HK-2 (cell line): ENCODE data around the gene PGGT1B.
A peak's percentile ranks its signal among the peaks of the same experiment; 100 is the strongest.

Source experiments
- DNase-seq: peaks from one replicate; pipeline ENCODE4 v3.0.0-alpha.2; 2018; ENCODE audit not compliant: unreplicated experiment

PGGT1B gene

DNA sequence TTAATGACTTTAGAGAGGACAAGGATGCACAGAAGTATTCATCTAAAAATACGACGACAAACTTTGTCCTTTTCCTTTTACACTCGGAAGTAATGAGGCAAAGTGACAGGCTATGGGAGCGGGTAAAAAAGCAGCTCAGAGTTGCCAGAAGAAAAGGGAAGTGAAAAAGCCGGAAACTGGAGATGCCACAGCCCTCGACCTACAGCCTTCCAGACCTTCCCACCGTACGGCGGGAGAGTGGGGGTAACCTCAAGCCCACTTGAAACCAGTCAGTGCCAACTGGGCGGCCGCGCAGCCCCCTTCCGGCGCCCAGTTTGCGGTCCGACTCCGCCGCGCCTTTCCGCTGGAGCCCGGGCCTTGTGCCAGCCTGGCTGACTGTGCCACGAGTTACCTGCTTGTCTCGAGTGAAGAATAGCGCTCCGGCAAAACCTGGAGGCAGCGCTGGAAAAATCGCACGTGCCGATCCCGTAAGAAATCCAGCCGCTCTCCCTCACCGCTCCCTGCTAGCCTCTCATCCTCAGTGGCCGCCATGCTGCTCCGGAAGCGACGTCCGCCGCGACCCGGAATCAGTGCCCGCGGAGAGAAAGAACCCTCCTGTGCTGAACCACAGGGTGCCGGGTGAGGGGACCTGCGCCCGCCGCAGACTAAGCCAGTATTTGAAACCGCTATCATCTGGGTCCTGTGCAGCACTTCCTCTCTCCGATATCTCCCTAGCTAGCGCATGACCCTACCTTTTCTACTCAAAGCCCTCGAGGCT is at the start of gene PGGT1B:
Gene PGGT1B, minus strand, starts transcription at position 557 of the 757 bp plus-strand sequence. Its CDS starts 26 bp downstream, at position 531.
- peak; percentile 70 for DNase-seq

- DNase-seq = no peak
These were observed 47.2 kb upstream of the PGGT1B start for GRCh38 chr5:115309751-115310370.

DNA sequence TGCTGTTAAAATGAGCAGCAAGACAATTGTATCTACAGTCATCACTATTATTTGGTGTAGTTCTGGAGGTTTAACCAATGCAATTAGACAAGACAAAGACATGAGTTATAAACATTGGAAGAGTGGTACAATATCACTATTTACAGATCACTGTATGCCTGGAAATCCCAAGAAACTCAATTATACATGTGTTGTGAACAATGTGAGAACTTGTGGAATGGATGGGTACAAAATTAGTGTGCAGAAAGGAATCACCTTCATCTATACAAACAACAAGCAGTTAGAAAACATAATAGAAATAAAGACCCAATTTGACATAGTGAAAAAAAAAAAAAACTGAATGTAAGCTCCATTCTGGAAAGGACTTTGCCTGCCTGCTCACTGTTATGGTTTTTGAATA is 46.1 kb upstream of the PGGT1B start:
- DNase-seq = no peak

GRCh38 chr5:115306011-115306536 is 43.4 kb upstream of the PGGT1B start:
- DNase-seq = no peak

DNA sequence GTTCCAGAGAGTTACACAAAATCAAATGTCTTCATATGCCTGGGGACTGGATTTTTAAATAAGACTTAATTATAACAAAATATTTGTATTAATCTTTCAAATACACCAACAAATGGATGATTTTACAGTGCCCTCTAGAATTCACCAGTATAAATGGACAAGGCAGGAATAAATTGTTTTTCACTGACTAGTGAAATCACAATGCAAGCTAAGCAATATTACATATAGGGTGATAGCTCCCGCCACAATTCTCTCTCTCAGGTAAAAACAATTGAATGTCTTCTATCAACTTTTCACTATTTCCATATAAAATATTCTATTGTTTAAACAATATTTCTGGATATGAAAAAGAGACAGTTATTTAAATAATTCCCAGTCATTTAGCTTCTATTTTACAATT is 41.8 kb upstream of the PGGT1B start:
- DNase-seq = no peak

DNA sequence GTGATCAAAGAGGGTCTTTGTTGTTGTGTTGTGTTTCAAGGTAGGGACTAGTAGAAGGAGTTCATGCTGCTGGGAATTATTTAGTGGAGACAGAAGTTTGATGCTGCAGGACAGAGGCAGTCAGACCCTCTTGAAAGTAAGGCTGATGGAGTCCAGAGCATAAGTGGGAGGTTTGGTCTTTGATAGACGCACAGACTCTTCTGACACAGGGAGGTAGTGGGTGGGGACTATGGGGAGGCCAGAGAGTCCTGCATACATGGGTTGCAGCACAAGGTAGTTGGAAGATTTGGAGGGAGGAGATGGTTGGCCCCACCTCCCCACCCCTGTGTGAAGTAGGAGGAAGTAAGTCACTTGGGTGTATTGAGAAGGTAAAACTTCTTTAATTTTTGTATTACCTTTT is 36.1 kb upstream of the PGGT1B start:
- no peak for DNase-seq

DNA sequence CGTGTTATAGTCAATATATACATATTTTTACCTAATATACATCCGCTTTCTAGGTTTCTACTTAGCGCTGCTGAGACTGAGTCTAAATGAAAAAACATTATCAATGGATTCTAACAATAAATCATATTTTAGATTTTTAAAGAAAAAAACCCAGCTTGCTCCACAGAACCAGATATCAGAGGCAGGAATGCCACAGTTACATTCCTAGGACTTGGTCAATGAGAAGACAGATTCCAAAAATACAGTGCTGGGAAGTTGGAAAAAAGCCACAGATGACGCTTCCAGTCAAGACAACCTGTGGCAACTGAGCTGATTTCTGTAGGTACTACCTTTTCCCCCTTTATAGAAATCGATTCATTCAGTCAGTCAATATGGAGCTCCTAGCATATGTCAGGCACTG is 34.4 kb upstream of the PGGT1B start:
- no peak for DNase-seq

GRCh38 chr5:115296124-115297022 is 33.7 kb upstream of the PGGT1B start, which contains the start of gene CCDC112:
Gene CCDC112, minus strand, starts transcription at chr5:115296654. Its CDS starts 111 bp downstream, at chr5:115296543.
- DNase-seq = peak; percentile 78

GRCh38 chr5:115295777-115296123 is 33.1 kb upstream of the PGGT1B start:
- DNase-seq = no peak

- DNase-seq = no peak
These were observed 28.7 kb upstream of the PGGT1B start for GRCh38 chr5:115291397-115291796.

- no peak for DNase-seq
These were observed 26.4 kb upstream of the PGGT1B start for GRCh38 chr5:115289104-115289503.

- no peak for DNase-seq
These were observed 21.3 kb upstream of the PGGT1B start for GRCh38 chr5:115284021-115284420.

- DNase-seq = no peak
These were observed 19.5 kb upstream of the PGGT1B start for GRCh38 chr5:115282131-115282530.

GRCh38 chr5:115274584-115274983 is 11.9 kb upstream of the PGGT1B start:
- no peak for DNase-seq

DNA sequence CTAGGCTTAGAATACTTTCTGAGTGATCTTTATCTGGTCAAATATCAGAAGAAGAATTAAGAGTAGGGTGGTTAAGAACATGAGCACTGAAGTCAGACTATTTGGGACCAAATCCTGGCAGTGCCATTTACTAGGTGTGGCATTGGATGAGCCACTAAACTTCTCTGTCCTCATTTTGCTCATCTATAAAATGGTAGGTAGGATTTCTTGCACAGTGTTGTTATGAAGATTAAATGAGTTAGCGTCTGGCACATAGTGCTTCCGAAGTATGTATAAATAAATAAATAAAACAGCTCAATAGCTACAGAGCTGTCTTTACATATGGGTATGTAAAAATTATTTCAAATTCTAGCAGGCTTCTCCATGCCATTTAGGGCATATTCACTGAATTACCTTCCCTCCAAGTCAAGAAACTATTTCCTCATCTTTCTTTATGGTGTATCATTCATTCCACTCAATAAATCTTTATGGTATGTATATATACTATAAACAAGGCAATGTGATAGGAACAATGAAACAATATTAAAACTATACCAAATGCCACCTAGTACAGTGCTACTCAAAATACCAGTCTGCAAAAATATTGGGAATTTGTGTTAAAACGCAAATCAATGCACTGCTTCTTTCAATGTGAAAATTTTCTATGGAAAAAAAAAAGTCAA is 9.8 kb upstream of the PGGT1B start:
- no peak for DNase-seq

- DNase-seq = no peak
These were observed 8.8 kb upstream of the PGGT1B start for GRCh38 chr5:115271295-115272050.

- no peak for DNase-seq
These were observed 4.9 kb upstream of the PGGT1B start for GRCh38 chr5:115267617-115268016.

GRCh38 chr5:115265220-115265619 is 2.5 kb upstream of the PGGT1B start:
- no peak for DNase-seq

- DNase-seq = no peak
These were observed 2.1 kb upstream of the PGGT1B start for GRCh38 chr5:115264786-115265185.

DNA sequence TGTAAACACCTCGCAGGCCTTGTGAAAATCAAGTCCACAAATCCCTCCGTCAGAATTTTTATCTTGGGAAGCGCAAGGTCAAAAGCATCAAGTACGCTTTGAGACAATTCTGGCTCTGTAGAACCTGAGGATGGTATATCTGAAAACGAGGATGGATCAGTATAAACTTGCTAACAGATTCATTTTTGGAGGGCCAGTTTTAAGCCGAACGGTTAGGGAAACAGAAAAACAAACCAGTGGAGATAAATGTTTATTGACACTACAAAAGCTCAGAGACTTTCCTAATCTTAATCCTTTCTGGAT is 352 bp upstream of the PGGT1B start:
- no peak for DNase-seq

DNA sequence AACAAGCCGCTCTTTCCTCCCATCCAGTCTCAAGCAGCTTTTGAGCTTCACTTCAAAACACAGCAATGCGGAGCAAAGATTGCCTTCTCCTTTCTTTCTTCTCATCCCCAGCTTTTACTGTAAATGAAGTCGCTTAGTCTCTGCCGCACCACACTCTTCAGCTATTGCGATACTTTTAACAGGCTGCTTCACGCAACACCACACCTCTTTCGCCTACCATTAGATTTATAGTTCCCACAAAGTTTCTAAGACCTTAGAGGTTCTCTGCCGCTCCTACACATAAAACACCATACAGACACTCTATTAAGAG is 711 bp downstream of the PGGT1B start:
- DNase-seq = peak; percentile 6
